Liver (tissue), 9 donors: ENCODE measurements around the gene KHDRBS2. TPM values are rescaled to one million over a fixed set of nuclear protein-coding genes. Genes with fewer than 3 reads are reported as not detected.
A peak's percentile ranks its signal among the peaks of the same experiment; 100 is the strongest.

Source experiments
- DNase-seq: peaks from one replicate; pipeline ENCODE4 v3.0.0-alpha.2; 2017; ENCODE audit warnings: low spot score
- H3K27ac ChIP-seq, 2 donors: one replicate each; pipeline ENCODE4 v1.7.0; 2013; ENCODE audit warnings: inconsistent platforms in 2 of 2, low read length in 2 of 2, control low read depth in 1 of 2, low read depth in 1 of 2, mild to moderate bottlenecking in 1 of 2
- H3K27me3 ChIP-seq, 4 donors: one replicate each; pipeline versions ENCODE4 v1.6.1 to v1.7.0; 2013; ENCODE audit warnings: low read length in 3 of 4, inconsistent platforms in 1 of 4, mild to moderate bottlenecking in 1 of 4, moderate library complexity in 1 of 4; ENCODE audit not compliant: control insufficient read depth in 4 of 4, insufficient read depth in 4 of 4
- H3K36me3 ChIP-seq, 4 donors: one replicate each; pipeline versions ENCODE4 v1.6.1 to v1.7.0; 2013; ENCODE audit warnings: low read length in 3 of 4, mild to moderate bottlenecking in 3 of 4, low read depth in 1 of 4, moderate library complexity in 1 of 4; ENCODE audit not compliant: control insufficient read depth in 4 of 4, insufficient read depth in 3 of 4
- H3K4me1 ChIP-seq, 4 donors: one replicate each; pipeline versions ENCODE4 v1.6.1 to v1.7.0; 2013; ENCODE audit warnings: low read length in 3 of 4, mild to moderate bottlenecking in 3 of 4, moderate library complexity in 1 of 4; ENCODE audit not compliant: control insufficient read depth in 4 of 4, insufficient read depth in 4 of 4
- H3K4me3 ChIP-seq, 3 donors: one replicate each; pipeline versions ENCODE4 v1.6.1 to v1.7.0; 2013; ENCODE audit warnings: low read length in 3 of 3, control low read depth in 1 of 3, low read depth in 1 of 3, mild to moderate bottlenecking in 1 of 3
- H3K9ac ChIP-seq, 2 donors: one replicate each; pipeline ENCODE4 v1.7.0; 2013; ENCODE audit warnings: low read length in 2 of 2, mild to moderate bottlenecking in 2 of 2, moderate library complexity in 2 of 2, control low read depth in 1 of 2, low read depth in 1 of 2
- H3K9me3 ChIP-seq, 4 donors: one replicate each; pipeline versions ENCODE4 v1.6.1 to v1.7.0; 2013; ENCODE audit warnings: low read length in 3 of 4; ENCODE audit not compliant: control insufficient read depth in 4 of 4
- EGR1 ChIP-seq, 2 donors: IDR thresholded peaks; 2 replicates each; pipeline ENCODE4 v1.6.1; 2016 to 2018; ENCODE audit warnings: antibody characterized with exemption in 2 of 2, low read depth in 2 of 2
- FOXA1 ChIP-seq: IDR thresholded peaks from 2 replicates; pipeline ENCODE4 v1.6.1; 2016; ENCODE audit warnings: antibody characterized with exemption
- FOXA2 ChIP-seq: IDR thresholded peaks from 2 replicates; pipeline ENCODE4 v1.6.1; 2016; ENCODE audit warnings: antibody characterized with exemption
- GABPA ChIP-seq, 2 donors: IDR thresholded peaks in 1 of 2; conservative IDR thresholded peaks in 1 of 2; 2 replicates each; pipeline ENCODE4 v1.6.1; 2016; ENCODE audit warnings: antibody characterized with exemption in 2 of 2, mild to moderate bottlenecking in 1 of 2, moderate library complexity in 1 of 2
- HNF4A ChIP-seq, 2 donors: conservative IDR thresholded peaks; 2 replicates each; pipeline ENCODE4 v1.6.1; 2016; ENCODE audit warnings: antibody characterized with exemption in 2 of 2, mild to moderate bottlenecking in 2 of 2
- HNF4G ChIP-seq: IDR thresholded peaks from 2 replicates; pipeline ENCODE4 v1.6.1; 2016; ENCODE audit warnings: antibody characterized with exemption
- JUND ChIP-seq, 2 donors: IDR thresholded peaks; 2 replicates each; pipeline ENCODE4 v1.6.1; 2016; ENCODE audit warnings: antibody characterized with exemption in 2 of 2
- NR2F2 ChIP-seq: IDR thresholded peaks from 2 replicates; pipeline ENCODE4 v1.6.1; 2016; ENCODE audit warnings: antibody characterized with exemption
- RXRA ChIP-seq, 2 donors: IDR thresholded peaks; 2 replicates each; pipeline ENCODE4 v1.6.1; 2017 to 2018; ENCODE audit warnings: antibody characterized with exemption in 2 of 2, mild to moderate bottlenecking in 1 of 2
- SP1 ChIP-seq: IDR thresholded peaks from 2 replicates; pipeline ENCODE4 v1.6.1; 2018; ENCODE audit warnings: antibody characterized with exemption, mild to moderate bottlenecking
- TAF1 ChIP-seq: conservative IDR thresholded peaks from 2 replicates; pipeline ENCODE4 v1.6.1; 2016; ENCODE audit warnings: antibody characterized with exemption, mild to moderate bottlenecking
- YY1 ChIP-seq: IDR thresholded peaks from 2 replicates; pipeline ENCODE4 v1.6.1; 2016; ENCODE audit warnings: antibody characterized with exemption, mild to moderate bottlenecking
- WGBS: extraction: QIAGEN DNeasy Blood & Tissue Kit; methylation state at CpG from one replicate; pipeline ENCODE4 v1.1.7; 2013; 5-methylcytosine and 5-hydroxymethylcytosine counted together
- polyA plus RNA-seq, 2 donors: library from polyadenylated mRNA; stranded (reverse) in 1 of 2; unstranded in 1 of 2; fragments of 200-250 nt in 1 of 2; fragments of >200 nt in 1 of 2; fragmentation: Nextera tagmentation in 1 of 2; extraction: Ambion mirVana in 1 of 2; gene quantifications; one replicate each; pipeline versions ENCODE4 v1.2.1 to v1.2.3, GENCODE V29; 2013 to 2015
- total RNA-seq, 2 donors: library from RNA; depleted of rRNA; stranded (reverse); fragments of >200 nt; gene quantifications; one replicate each; pipeline ENCODE4 v1.2.3, GENCODE V29; 2014
- TF ChIP-seq, protein P1 (sequence below): IDR thresholded peaks from 2 replicates; pipeline ENCODE4 v1.6.1; 2016; ENCODE audit warnings: antibody characterized with exemption
- TF ChIP-seq, protein P2 (sequence below): fragments of 150-350 bp; IDR thresholded peaks from 2 replicates; pipeline ENCODE4 v1.5.1; 2017; ENCODE audit warnings: improper control_type of control experiment, low read depth, low read length; ENCODE audit not compliant: missing input control
- TF ChIP-seq, protein P3 (sequence below): IDR thresholded peaks from 2 replicates; pipeline ENCODE4 v1.6.1; 2016; ENCODE audit warnings: antibody characterized with exemption
- TF ChIP-seq, protein P4 (sequence below): IDR thresholded peaks from 2 replicates; pipeline ENCODE4 v1.6.1; 2016; ENCODE audit warnings: antibody characterized with exemption
- donor health status: healthy.
- donor health status: healthy.
- donor health status: healthy.
- donor health status: healthy.
- donor health status: healthy.

The KHDRBS2 gene
- total and polyA plus RNA-seq, 4 donors, result 0.08 to 1.1 TPM; not detected in 2

DNA sequence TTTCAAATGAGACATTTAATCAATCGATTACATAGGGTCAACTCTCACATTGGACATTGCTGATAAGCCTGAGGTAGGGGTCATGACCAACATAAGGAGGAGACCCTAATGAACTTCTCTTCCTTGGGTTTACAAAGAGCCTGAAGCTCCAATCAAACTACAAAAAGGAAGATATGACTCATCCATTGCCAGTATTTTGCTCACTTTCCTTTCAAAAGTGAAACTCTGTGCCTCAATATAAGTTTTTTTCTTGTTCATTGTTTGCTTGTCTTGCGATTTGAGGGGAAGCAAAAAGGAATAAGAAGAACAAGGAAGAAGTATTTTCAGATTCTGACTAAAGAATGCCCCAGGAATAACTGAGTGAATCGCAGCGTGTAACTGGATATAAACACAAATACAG lies 38.8 kb upstream of the KHDRBS2 start:
- WGBS, result 57% methylated on average over 4 of the region's 4 CpGs
- no peak overlapping the region for H3K9ac ChIP-seq
- H3K4me1 ChIP-seq, result no peaks in the 10 kb centered on the region
- no peaks in the 10 kb centered on the region for H3K9me3 ChIP-seq
- no peaks in the 10 kb centered on the region for H3K36me3 ChIP-seq
- TF ChIP-seq JUND (IDR thresholded peaks at IDR 0.05), result peak in 1 of 2 donors; percentile 49
- TF ChIP-seq, protein P1, sequence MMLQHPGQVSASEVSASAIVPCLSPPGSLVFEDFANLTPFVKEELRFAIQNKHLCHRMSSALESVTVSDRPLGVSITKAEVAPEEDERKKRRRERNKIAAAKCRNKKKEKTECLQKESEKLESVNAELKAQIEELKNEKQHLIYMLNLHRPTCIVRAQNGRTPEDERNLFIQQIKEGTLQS, result no peak
- H3K4me3 ChIP-seq, result no peak overlapping the region
- H3K27ac ChIP-seq, result no peak overlapping the region
- H3K27me3 ChIP-seq, result no peaks in the 10 kb centered on the region
- no peak for DNase-seq

DNA sequence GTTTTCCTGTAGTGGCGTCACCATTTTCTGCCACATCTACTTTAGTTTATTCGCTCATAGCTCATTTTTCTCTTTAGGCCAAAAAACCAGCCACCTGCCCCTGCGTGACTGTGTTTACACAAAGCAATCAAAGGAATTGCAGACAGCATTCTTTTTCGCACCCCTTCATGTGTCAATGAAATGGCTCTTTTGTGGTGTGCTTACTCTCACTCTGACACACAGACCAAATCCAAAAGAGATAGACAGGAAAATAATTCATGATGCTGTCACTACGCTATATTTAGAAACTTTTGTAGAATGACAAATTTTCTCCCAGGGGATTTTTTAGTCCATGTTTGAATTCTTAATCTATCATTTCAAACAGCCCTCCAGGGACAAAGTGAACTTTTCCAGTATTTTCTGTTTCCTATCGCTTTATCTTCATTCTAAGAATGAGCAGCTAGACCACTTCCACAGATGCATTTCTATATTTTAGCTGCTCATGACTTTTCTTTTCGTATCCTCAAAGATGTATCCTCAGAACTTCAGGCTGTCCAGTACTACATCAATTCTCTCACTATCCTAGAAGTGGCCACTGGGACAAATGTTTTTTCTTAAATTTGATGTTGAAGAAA lies 37.9 kb upstream of the KHDRBS2 start:
- Histone ChIP-seq H3K9ac (no peak overlapping the region), H3K4me1 (no peaks in the 10 kb centered on the region), H3K4me3 (no peak overlapping the region), H3K27me3 (no peaks in the 10 kb centered on the region), H3K36me3 (no peaks in the 10 kb centered on the region), H3K9me3 (no peaks in the 10 kb centered on the region), H3K27ac (no peak overlapping the region)
- DNase-seq, result no peak
- TF ChIP-seq HNF4G (no peak), SP1 (no peak), FOXA1 (no peak), NR2F2 (no peak), EGR1 (IDR thresholded peaks at IDR 0.05; ENCODE audit: low read depth in 2 of 2) (no peak), GABPA (IDR thresholded peaks at IDR 0.05 in 1 of 2, conservative IDR thresholded peaks at IDR 0.05 in 1 of 2) (no peak), YY1 (no peak), FOXA2 (no peak), RXRA (IDR thresholded peaks at IDR 0.05) (no peak), TAF1 (no peak), HNF4A (conservative IDR thresholded peaks at IDR 0.05) (no peak)
- TF ChIP-seq, protein P2, sequence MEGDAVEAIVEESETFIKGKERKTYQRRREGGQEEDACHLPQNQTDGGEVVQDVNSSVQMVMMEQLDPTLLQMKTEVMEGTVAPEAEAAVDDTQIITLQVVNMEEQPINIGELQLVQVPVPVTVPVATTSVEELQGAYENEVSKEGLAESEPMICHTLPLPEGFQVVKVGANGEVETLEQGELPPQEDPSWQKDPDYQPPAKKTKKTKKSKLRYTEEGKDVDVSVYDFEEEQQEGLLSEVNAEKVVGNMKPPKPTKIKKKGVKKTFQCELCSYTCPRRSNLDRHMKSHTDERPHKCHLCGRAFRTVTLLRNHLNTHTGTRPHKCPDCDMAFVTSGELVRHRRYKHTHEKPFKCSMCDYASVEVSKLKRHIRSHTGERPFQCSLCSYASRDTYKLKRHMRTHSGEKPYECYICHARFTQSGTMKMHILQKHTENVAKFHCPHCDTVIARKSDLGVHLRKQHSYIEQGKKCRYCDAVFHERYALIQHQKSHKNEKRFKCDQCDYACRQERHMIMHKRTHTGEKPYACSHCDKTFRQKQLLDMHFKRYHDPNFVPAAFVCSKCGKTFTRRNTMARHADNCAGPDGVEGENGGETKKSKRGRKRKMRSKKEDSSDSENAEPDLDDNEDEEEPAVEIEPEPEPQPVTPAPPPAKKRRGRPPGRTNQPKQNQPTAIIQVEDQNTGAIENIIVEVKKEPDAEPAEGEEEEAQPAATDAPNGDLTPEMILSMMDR, result no peak
- TF ChIP-seq, protein P1, result no peak
- TF ChIP-seq, protein P3, sequence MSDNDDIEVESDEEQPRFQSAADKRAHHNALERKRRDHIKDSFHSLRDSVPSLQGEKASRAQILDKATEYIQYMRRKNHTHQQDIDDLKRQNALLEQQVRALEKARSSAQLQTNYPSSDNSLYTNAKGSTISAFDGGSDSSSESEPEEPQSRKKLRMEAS, result no peak
- TF ChIP-seq, protein P4, sequence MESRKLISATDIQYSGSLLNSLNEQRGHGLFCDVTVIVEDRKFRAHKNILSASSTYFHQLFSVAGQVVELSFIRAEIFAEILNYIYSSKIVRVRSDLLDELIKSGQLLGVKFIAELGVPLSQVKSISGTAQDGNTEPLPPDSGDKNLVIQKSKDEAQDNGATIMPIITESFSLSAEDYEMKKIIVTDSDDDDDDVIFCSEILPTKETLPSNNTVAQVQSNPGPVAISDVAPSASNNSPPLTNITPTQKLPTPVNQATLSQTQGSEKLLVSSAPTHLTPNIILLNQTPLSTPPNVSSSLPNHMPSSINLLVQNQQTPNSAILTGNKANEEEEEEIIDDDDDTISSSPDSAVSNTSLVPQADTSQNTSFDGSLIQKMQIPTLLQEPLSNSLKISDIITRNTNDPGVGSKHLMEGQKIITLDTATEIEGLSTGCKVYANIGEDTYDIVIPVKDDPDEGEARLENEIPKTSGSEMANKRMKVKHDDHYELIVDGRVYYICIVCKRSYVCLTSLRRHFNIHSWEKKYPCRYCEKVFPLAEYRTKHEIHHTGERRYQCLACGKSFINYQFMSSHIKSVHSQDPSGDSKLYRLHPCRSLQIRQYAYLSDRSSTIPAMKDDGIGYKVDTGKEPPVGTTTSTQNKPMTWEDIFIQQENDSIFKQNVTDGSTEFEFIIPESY, result no peak
- 64% methylated on average over 7 of the region's 7 CpGs for whole genome bisulfite sequencing
